H9 (cell line): ENCODE measurements around the gene ZNF165. TPM values are rescaled to one million over a fixed set of nuclear protein-coding genes. Genes with fewer than 3 reads are reported as not detected.

Source experiments
- DNase-seq: peaks from one replicate; pipeline ENCODE4 v3.0.0-alpha.2; 2017
- H2AFZ ChIP-seq: one replicate; pipeline ENCODE4 v1.6.1; 2013; ENCODE audit warnings: mild to moderate bottlenecking, low read length, control low read depth, moderate library complexity
- H2AK5ac ChIP-seq: 2 replicates; pipeline ENCODE4 v1.6.1; 2013; ENCODE audit warnings: low read length, control low read depth, mixed read lengths; ENCODE audit not compliant: insufficient read length
- H2BK120ac ChIP-seq: one replicate; pipeline ENCODE4 v1.6.1; 2013; ENCODE audit warnings: low read depth, mild to moderate bottlenecking, low read length, control low read depth, inconsistent platforms; ENCODE audit not compliant: poor library complexity, severe bottlenecking
- H2BK12ac ChIP-seq: 2 replicates; pipeline ENCODE4 v1.6.1; 2013; ENCODE audit warnings: low read length, control low read depth, mixed read lengths, low read depth; ENCODE audit not compliant: insufficient read length
- H2BK15ac ChIP-seq: 2 replicates; pipeline ENCODE4 v1.6.1; 2013; ENCODE audit warnings: low read depth, low read length, control low read depth
- H2BK20ac ChIP-seq: one replicate; pipeline ENCODE4 v1.6.1; 2013; ENCODE audit warnings: low read depth, mild to moderate bottlenecking, low read length, control low read depth, inconsistent platforms; ENCODE audit not compliant: poor library complexity, severe bottlenecking
- H2BK5ac ChIP-seq: 2 replicates; pipeline ENCODE4 v1.6.1; 2013; ENCODE audit warnings: low read length, control low read depth, mixed read lengths; ENCODE audit not compliant: insufficient read length
- H3K14ac ChIP-seq: 2 replicates; pipeline ENCODE4 v1.6.1; 2013; ENCODE audit warnings: low read length, control low read depth; ENCODE audit not compliant: insufficient read depth
- H3K18ac ChIP-seq: 2 replicates; pipeline ENCODE4 v1.6.1; 2013; ENCODE audit warnings: low read depth, mild to moderate bottlenecking, mixed read lengths, low read length, control low read depth; ENCODE audit not compliant: insufficient read length
- H3K23ac ChIP-seq: 2 replicates; pipeline ENCODE4 v1.6.1; 2013; ENCODE audit warnings: low read length, control low read depth, mixed read lengths, low read depth; ENCODE audit not compliant: insufficient read length
- H3K23me2 ChIP-seq: 2 replicates; pipeline ENCODE4 v1.6.1; 2013; ENCODE audit warnings: low read depth, mild to moderate bottlenecking, mixed read lengths, low read length, control low read depth; ENCODE audit not compliant: insufficient read length, poor library complexity, severe bottlenecking
- H3K27ac ChIP-seq: 2 replicates; pipeline ENCODE4 v1.5.1; 2013; ENCODE audit warnings: low read length, control low read depth, mixed read lengths, low read depth; ENCODE audit not compliant: insufficient read length
- H3K27me3 ChIP-seq: 2 replicates; pipeline ENCODE4 v1.6.1; 2013; ENCODE audit warnings: low read length, control low read depth, inconsistent platforms; ENCODE audit not compliant: insufficient read depth
- H3K4ac ChIP-seq: 2 replicates; pipeline ENCODE4 v1.6.1; 2013; ENCODE audit warnings: low read depth, mild to moderate bottlenecking, control low read depth, inconsistent platforms, low read length, moderate library complexity
- H3K4me1 ChIP-seq: 2 replicates; pipeline ENCODE4 v1.6.1; 2013; ENCODE audit warnings: low read length, control low read depth, inconsistent platforms; ENCODE audit not compliant: insufficient read depth
- H3K4me2 ChIP-seq: 2 replicates; pipeline ENCODE4 v1.6.1; 2013; ENCODE audit warnings: low read length, control low read depth, mixed read lengths; ENCODE audit not compliant: insufficient read length, insufficient read depth
- H3K56ac ChIP-seq: 2 replicates; pipeline ENCODE4 v1.6.1; 2013; ENCODE audit warnings: low read depth, mild to moderate bottlenecking, mixed read lengths, low read length, control low read depth; ENCODE audit not compliant: insufficient read length
- H3K79me1 ChIP-seq: 2 replicates; pipeline ENCODE4 v1.6.1; 2013; ENCODE audit warnings: low read depth, mild to moderate bottlenecking, moderate library complexity, low read length, control low read depth, inconsistent platforms; ENCODE audit not compliant: insufficient read depth, poor library complexity, severe bottlenecking
- H3K79me2 ChIP-seq: 2 replicates; pipeline ENCODE4 v1.6.1; 2013; ENCODE audit warnings: low read length, control low read depth, inconsistent platforms; ENCODE audit not compliant: insufficient read depth
- H3K9ac ChIP-seq: 2 replicates; pipeline ENCODE4 v1.6.1; 2013; ENCODE audit warnings: low read length, control low read depth, mixed read lengths; ENCODE audit not compliant: insufficient read length; ENCODE audit errors: extremely low read depth
- H3K9me3 ChIP-seq: one replicate; pipeline ENCODE4 v1.6.1; 2013; ENCODE audit warnings: low read depth, low read length, inconsistent platforms; ENCODE audit not compliant: control insufficient read depth
- H3T11ph ChIP-seq: one replicate; pipeline ENCODE4 v1.6.1; 2013; ENCODE audit warnings: mild to moderate bottlenecking, low read length, control low read depth, inconsistent platforms
- H4K20me1 ChIP-seq: one replicate; pipeline ENCODE4 v1.6.1; 2013; ENCODE audit not compliant: control insufficient read depth, insufficient read length, insufficient read depth
- H4K5ac ChIP-seq: 2 replicates; pipeline ENCODE4 v1.6.1; 2013; ENCODE audit warnings: low read depth, mild to moderate bottlenecking, mixed read lengths, low read length, control low read depth; ENCODE audit not compliant: insufficient read length
- H4K8ac ChIP-seq: replicated peaks from 2 replicates; pipeline ENCODE4 v1.6.1; 2013; ENCODE audit warnings: low read length, control low read depth, mixed read lengths, low read depth; ENCODE audit not compliant: insufficient read length
- H4K91ac ChIP-seq: 2 replicates; pipeline ENCODE4 v1.6.1; 2013; ENCODE audit warnings: low read depth, mild to moderate bottlenecking, moderate library complexity, mixed read lengths, low read length, control low read depth; ENCODE audit not compliant: insufficient read length
- H3K27ac Mint-ChIP-seq, 3 experiments: 2 replicates in 2 of 3; 3 replicates in 1 of 3; pipeline ENCODE4 v1.8.0; 2020 to 2021; ENCODE audit warnings: mixed read lengths in 3 of 3, mild to moderate bottlenecking in 1 of 3, moderate library complexity in 1 of 3
- H3K27me3 Mint-ChIP-seq: 2 replicates; pipeline ENCODE4 v1.8.0; 2021; ENCODE audit warnings: low read depth, mild to moderate bottlenecking, moderate library complexity, mixed read lengths
- H3K36me3 Mint-ChIP-seq, 3 experiments: 2 replicates in 2 of 3; 3 replicates in 1 of 3; pipeline ENCODE4 v1.8.0; 2020 to 2021; ENCODE audit warnings: low read depth in 3 of 3, mixed read lengths in 3 of 3; ENCODE audit not compliant: insufficient read depth in 1 of 3
- H3K4me1 Mint-ChIP-seq, 2 experiments: 2 replicates each; pipeline ENCODE4 v1.8.0; 2020; ENCODE audit warnings: mixed read lengths in 2 of 2
- H3K4me3 Mint-ChIP-seq, 2 experiments: 2 replicates in 1 of 2; 3 replicates in 1 of 2; pipeline ENCODE4 v1.8.0; 2020 to 2021; ENCODE audit warnings: mild to moderate bottlenecking in 2 of 2, mixed read lengths in 2 of 2, moderate library complexity in 1 of 2
- H3K9me3 Mint-ChIP-seq, 2 experiments: 2 replicates in 1 of 2; 3 replicates in 1 of 2; pipeline ENCODE4 v1.8.0; 2020; ENCODE audit warnings: mild to moderate bottlenecking in 2 of 2, mixed read lengths in 2 of 2, moderate library complexity in 1 of 2
- CTCF ChIP-seq: fragments of 200-600 bp; sonication (generic); conservative IDR thresholded peaks from 3 replicates; pipeline ENCODE4 v1.8.0; 2021; ENCODE audit warnings: antibody characterized with exemption, mild to moderate bottlenecking
- WGBS: extraction: QIAGEN DNeasy Blood & Tissue Kit; methylation state at CpG from one replicate; pipeline ENCODE4 v1.1.7; 2013; ENCODE audit warnings: missing lambda C conversion rate, low lambda C conversion rate, mixed read lengths; ENCODE audit not compliant: insufficient read length; ENCODE audit errors: extremely low coverage; 5-methylcytosine and 5-hydroxymethylcytosine counted together
- total RNA-seq: library from RNA; stranded (reverse); gene quantifications from 2 replicates; pipeline ENCODE4 v1.2.1, GENCODE V29; 2021

ZNF165 gene
- total RNA-seq, 1 experiment from 2014 or later: 5.8 TPM

GRCh38 chr6:28104392-28105244, 24.2 kb downstream of the ZNF165 start:
- peak overlapping the region; percentile 60 for H3K4me2 ChIP-seq
- no peaks in the 10 kb centered on the region for H3K4me1 ChIP-seq
- TF ChIP-seq CTCF: peak; percentile 65
- no peak overlapping the region for H3K4ac ChIP-seq
- no peak overlapping the region for H3K18ac ChIP-seq
- H4K91ac ChIP-seq: no peak overlapping the region
- no peak overlapping the region for H2BK12ac ChIP-seq
- Mint-ChIP-seq H3K27me3 (peaks cover 44% of the 10 kb centered on the region), H3K27ac (peak overlapping the region; percentile 31 to 85 (median 45); a peak in 5 of 7 replicates), H3K36me3 (no peaks in the 10 kb centered on the region), H3K4me1 (peaks cover 4 to 8% of the 10 kb centered on the region in 2 experiments; a peak in 3 of 4 replicates), H3K9me3 (peaks cover under 1 to 6% of the 10 kb centered on the region in 2 experiments; a peak in 3 of 5 replicates), H3K4me3 (peak overlapping the region; percentile 82 to 87)
- H3K79me2 ChIP-seq: no peaks in the 10 kb centered on the region
- H4K8ac ChIP-seq: no peak overlapping the region
- H3T11ph ChIP-seq: no peak overlapping the region
- H2AK5ac ChIP-seq: no peak overlapping the region
- no peaks in the 10 kb centered on the region for H3K79me1 ChIP-seq
- H2BK120ac ChIP-seq: no peak overlapping the region
- no peak overlapping the region for H2BK15ac ChIP-seq
- H2BK20ac ChIP-seq: no peak overlapping the region
- H3K27me3 ChIP-seq: no peaks in the 10 kb centered on the region
- DNase-seq: peak; percentile 90
- WGBS: no CpG with 5 or more reads among the region's 54 CpGs
- H3K27ac ChIP-seq: no peak overlapping the region
- H2AFZ ChIP-seq: no peak overlapping the region
- H3K9me3 ChIP-seq: no peaks in the 10 kb centered on the region
- H3K14ac ChIP-seq: no peak overlapping the region; the same call in 1 of the 2 replicates
- H4K20me1 ChIP-seq: no peaks in the 10 kb centered on the region
- H2BK5ac ChIP-seq: no peak overlapping the region
- H3K23ac ChIP-seq: no peak overlapping the region
- no peak overlapping the region for H4K5ac ChIP-seq
- H3K23me2 ChIP-seq: peaks cover 3% of the 10 kb centered on the region
- H3K56ac ChIP-seq: no peak overlapping the region
- H3K9ac ChIP-seq: peak overlapping the region; percentile 18
